ENCODE measurements around the gene MAL.

GRCh38 chr2:94982675-94983074, 42.8 kb upstream of the MAL start:
- TF ChIP-seq CTCF (CRISPR knock-in tag; IDR thresholded peaks at IDR 0.05) (no peak), USF2 (IDR thresholded peaks at IDR 0.05; ENCODE audit: low read depth, low read length) (no peak), USF2 (CRISPR knock-in tag; IDR thresholded peaks at IDR 0.05; ENCODE audit: borderline replicate concordance) (no peak), DR1 (CRISPR knock-in tag; IDR thresholded peaks at IDR 0.05) (no peak)

All from HepG2 (cell line).